ENCODE data around the gene KIAA1143.
A peak's percentile ranks its signal among the peaks of the same experiment; 100 is the strongest.

The KIAA1143 gene

DNA sequence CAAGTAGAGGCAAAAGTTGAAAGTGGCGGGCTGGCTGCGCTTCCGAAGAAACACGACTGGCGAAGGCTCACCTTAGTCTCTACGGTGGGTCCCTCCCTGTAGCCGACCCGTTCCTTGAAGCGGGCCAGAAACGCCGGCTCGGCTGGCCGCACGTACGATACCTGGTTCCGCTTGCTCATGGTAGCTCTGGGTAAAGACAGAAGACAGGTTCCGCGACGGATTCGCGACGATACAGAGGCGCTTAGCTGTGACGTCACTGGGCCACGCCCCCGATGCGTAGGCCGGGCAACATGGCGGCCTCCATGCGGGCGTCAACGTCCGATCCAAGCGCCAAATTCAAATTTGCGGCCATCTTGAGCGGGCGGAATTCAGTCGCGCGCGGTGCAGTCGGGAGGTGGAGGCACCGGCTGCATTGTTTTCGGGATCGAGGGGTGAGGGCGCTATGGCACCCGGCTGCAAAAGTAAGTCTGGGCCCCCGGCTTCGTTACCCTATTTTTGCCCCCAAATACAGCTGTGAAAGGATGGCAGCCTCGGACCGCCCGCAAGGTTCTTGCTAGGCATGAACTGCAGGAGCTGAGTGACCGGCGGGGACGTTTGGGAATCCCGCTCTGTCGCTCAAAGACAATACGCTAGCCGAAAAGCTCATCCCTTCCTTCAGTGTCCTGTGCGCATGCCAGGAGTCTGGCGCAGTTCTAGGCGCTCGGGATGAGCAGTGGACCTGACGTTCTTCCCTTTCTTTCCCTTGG, at the start of gene KIAA1143, which contains the start of gene KIF15:
Gene KIAA1143 (minus strand): TSS at position 196 of the 746 bp plus-strand sequence. CDS start 17 bp downstream, at position 179.
Gene KIF15 (plus strand): TSS at position 371 of the 746 bp plus-strand sequence. CDS start 72 bp downstream, at position 443.
- H3K9me3 ChIP-seq (ENCODE audit: insufficient read depth, low read length), result no peaks in the 10 kb centered on the region
- H3K27me3 ChIP-seq (ENCODE audit: low read length), result no peaks in the 10 kb centered on the region
- H3K9me2 ChIP-seq (replicated peaks; ENCODE audit: insufficient read depth, low read length), result no peaks in the 10 kb centered on the region
- no peaks in the 10 kb centered on the region for H3F3A ChIP-seq (ENCODE audit: insufficient read depth)
- H3K27ac ChIP-seq (ENCODE audit: low read depth, low read length), result peak within 1 kb of the TSS; percentile 56
- H3K36me3 ChIP-seq (ENCODE audit: low read length), result peaks cover 40% of the 10 kb centered on the region
- H3K79me2 ChIP-seq (ENCODE audit: insufficient read depth, low read length), result peaks cover 89% of the 10 kb centered on the region
- H3K9ac ChIP-seq (ENCODE audit: low read length), result peak within 1 kb of the TSS; percentile 80
- peak within 1 kb of the TSS; percentile 32 for H2AFZ ChIP-seq (ENCODE audit: low read depth, low read length, severe bottlenecking)
- TF ChIP-seq, protein P1, sequence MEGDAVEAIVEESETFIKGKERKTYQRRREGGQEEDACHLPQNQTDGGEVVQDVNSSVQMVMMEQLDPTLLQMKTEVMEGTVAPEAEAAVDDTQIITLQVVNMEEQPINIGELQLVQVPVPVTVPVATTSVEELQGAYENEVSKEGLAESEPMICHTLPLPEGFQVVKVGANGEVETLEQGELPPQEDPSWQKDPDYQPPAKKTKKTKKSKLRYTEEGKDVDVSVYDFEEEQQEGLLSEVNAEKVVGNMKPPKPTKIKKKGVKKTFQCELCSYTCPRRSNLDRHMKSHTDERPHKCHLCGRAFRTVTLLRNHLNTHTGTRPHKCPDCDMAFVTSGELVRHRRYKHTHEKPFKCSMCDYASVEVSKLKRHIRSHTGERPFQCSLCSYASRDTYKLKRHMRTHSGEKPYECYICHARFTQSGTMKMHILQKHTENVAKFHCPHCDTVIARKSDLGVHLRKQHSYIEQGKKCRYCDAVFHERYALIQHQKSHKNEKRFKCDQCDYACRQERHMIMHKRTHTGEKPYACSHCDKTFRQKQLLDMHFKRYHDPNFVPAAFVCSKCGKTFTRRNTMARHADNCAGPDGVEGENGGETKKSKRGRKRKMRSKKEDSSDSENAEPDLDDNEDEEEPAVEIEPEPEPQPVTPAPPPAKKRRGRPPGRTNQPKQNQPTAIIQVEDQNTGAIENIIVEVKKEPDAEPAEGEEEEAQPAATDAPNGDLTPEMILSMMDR (IDR thresholded peaks at IDR 0.05; ENCODE audit: insufficient read depth, low read length, poor library complexity, severe bottlenecking), result peak; percentile 22
- TF ChIP-seq EZH2phosphoT487 (conservative IDR thresholded peaks at IDR 0.05; ENCODE audit: low read length), result no peak
- peak within 1 kb of the TSS; percentile 96 for H3K4me2 ChIP-seq (ENCODE audit: low read depth, low read length, poor library complexity, severe bottlenecking)
- H4K20me1 ChIP-seq (ENCODE audit: low read depth, low read length), result no peaks in the 10 kb centered on the region
- H3K4me3 ChIP-seq (ENCODE audit: insufficient read depth, low read length, poor library complexity, severe bottlenecking), result peak within 1 kb of the TSS; percentile 86

- no peak overlapping the region for H3K9ac ChIP-seq (ENCODE audit: low read length)
- H3K9me2 ChIP-seq (replicated peaks; ENCODE audit: insufficient read depth, low read length), result no peaks in the 10 kb centered on the region
- no peaks in the 10 kb centered on the region for H4K20me1 ChIP-seq (ENCODE audit: low read depth, low read length)
- H3K4me3 ChIP-seq (ENCODE audit: insufficient read depth, low read length, poor library complexity, severe bottlenecking), result no peak overlapping the region
- H2AFZ ChIP-seq (ENCODE audit: low read depth, low read length, severe bottlenecking), result no peak overlapping the region
- no peak overlapping the region for H3K27ac ChIP-seq (ENCODE audit: low read depth, low read length)
- no peaks in the 10 kb centered on the region for H3F3A ChIP-seq (ENCODE audit: insufficient read depth)
- no peaks in the 10 kb centered on the region for H3K79me2 ChIP-seq (ENCODE audit: insufficient read depth, low read length)
- H3K27me3 ChIP-seq (ENCODE audit: low read length), result no peaks in the 10 kb centered on the region
- peaks cover 62% of the 10 kb centered on the region for H3K36me3 ChIP-seq (ENCODE audit: low read length)
- no peak overlapping the region for H3K4me2 ChIP-seq (ENCODE audit: low read depth, low read length, poor library complexity, severe bottlenecking)
- TF ChIP-seq, protein P1 (IDR thresholded peaks at IDR 0.05; ENCODE audit: insufficient read depth, low read length, poor library complexity, severe bottlenecking), result no peak
- TF ChIP-seq EZH2phosphoT487 (conservative IDR thresholded peaks at IDR 0.05; ENCODE audit: low read length), result no peak
- no peaks in the 10 kb centered on the region for H3K9me3 ChIP-seq (ENCODE audit: insufficient read depth, low read length)
Observed at GRCh38 chr3:44805960-44806359, 44.5 kb upstream of the KIAA1143 start.

- H3K9me3 ChIP-seq (ENCODE audit: insufficient read depth, low read length), result no peaks in the 10 kb centered on the region
- H3K36me3 ChIP-seq (ENCODE audit: low read length), result peaks cover 63% of the 10 kb centered on the region
- no peaks in the 10 kb centered on the region for H3F3A ChIP-seq (ENCODE audit: insufficient read depth)
- no peaks in the 10 kb centered on the region for H4K20me1 ChIP-seq (ENCODE audit: low read depth, low read length)
- no peaks in the 10 kb centered on the region for H3K79me2 ChIP-seq (ENCODE audit: insufficient read depth, low read length)
- no peaks in the 10 kb centered on the region for H3K9me2 ChIP-seq (replicated peaks; ENCODE audit: insufficient read depth, low read length)
- no peak overlapping the region for H3K27ac ChIP-seq (ENCODE audit: low read depth, low read length)
- no peak overlapping the region for H3K9ac ChIP-seq (ENCODE audit: low read length)
- no peak overlapping the region for H3K4me2 ChIP-seq (ENCODE audit: low read depth, low read length, poor library complexity, severe bottlenecking)
- H3K4me3 ChIP-seq (ENCODE audit: insufficient read depth, low read length, poor library complexity, severe bottlenecking), result no peak overlapping the region
- no peak overlapping the region for H2AFZ ChIP-seq (ENCODE audit: low read depth, low read length, severe bottlenecking)
- no peaks in the 10 kb centered on the region for H3K27me3 ChIP-seq (ENCODE audit: low read length)
- no peak for TF ChIP-seq EZH2phosphoT487 (conservative IDR thresholded peaks at IDR 0.05; ENCODE audit: low read length)
- TF ChIP-seq, protein P1 (IDR thresholded peaks at IDR 0.05; ENCODE audit: insufficient read depth, low read length, poor library complexity, severe bottlenecking), result no peak
Observed at GRCh38 chr3:44803298-44803697, 41.9 kb upstream of the KIAA1143 start.
